OCI-LY3 (cell line): Measurements from ENCODE around the gene USF1.

Experiments used
- EZH2phosphoT487 ChIP-seq: fragments of 200-600 bp; shearing (Covaris generic); IDR thresholded peaks from 2 replicates; pipeline ENCODE4 v1.6.1; 2018; ENCODE audit warnings: antibody characterized with exemption, mixed run types, low read depth
- TF ChIP-seq, protein P1 (sequence below): fragments of 200-600, 300-600 bp; sonication (generic); IDR thresholded peaks from 2 replicates; pipeline ENCODE4 v1.5.1; 2014; ENCODE audit warnings: antibody characterized with exemption, low read length, low read depth

DNA sequence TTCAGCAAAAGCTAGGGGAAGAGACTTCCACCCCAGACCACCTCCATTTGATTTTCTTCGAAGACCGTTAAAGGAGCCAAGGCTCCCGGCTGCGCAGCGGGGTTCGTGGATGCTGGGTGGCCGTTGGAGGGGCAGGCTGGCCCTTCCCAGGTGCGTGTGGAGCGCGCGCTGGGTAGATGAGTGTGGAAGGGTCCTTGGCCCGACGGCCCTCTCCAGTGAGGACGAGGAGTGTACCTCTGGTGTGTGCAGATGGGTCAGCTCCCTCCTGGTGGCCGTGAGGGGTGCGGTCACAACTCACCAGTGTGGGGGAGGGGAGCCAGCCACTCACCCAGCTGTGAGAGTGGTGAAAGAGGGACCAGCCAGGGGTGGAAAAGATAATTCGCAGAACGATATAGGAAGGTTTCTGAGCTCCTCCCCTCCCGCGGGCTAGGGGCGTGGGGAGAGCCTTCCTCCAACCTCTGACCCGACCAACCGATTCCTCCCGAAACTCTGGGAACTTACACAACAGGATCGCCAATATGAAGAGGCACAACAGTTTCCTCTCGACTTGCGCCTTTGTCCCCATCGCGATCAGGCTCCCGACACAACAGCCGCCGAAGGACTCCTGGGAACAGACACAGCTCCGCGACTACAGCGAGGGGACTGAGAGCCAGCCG is 25.1 kb downstream of the USF1 start, which contains the start of gene F11R:
- TF ChIP-seq, protein P1, sequence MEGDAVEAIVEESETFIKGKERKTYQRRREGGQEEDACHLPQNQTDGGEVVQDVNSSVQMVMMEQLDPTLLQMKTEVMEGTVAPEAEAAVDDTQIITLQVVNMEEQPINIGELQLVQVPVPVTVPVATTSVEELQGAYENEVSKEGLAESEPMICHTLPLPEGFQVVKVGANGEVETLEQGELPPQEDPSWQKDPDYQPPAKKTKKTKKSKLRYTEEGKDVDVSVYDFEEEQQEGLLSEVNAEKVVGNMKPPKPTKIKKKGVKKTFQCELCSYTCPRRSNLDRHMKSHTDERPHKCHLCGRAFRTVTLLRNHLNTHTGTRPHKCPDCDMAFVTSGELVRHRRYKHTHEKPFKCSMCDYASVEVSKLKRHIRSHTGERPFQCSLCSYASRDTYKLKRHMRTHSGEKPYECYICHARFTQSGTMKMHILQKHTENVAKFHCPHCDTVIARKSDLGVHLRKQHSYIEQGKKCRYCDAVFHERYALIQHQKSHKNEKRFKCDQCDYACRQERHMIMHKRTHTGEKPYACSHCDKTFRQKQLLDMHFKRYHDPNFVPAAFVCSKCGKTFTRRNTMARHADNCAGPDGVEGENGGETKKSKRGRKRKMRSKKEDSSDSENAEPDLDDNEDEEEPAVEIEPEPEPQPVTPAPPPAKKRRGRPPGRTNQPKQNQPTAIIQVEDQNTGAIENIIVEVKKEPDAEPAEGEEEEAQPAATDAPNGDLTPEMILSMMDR = no peak
- no peak for TF ChIP-seq EZH2phosphoT487
